T-helper 2 cell (primary cell): Measurements from ENCODE around the gene GRAP.

Experiments used
- DNase-seq, 5 experiments: peaks; one replicate each; pipeline versions ENCODE4 v3.0.0 to v3.0.0-alpha.2; 2012 to 2022

The GRAP gene

GRCh38 chr17:19001907-19002590 is 44.7 kb downstream of the GRAP start:
- DNase-seq, result peak in 1 of 5 experiments; percentile 14

- DNase-seq, result no peak
These were observed 46.0 kb downstream of the GRAP start for GRCh38 chr17:19000531-19001325.

- no peak for DNase-seq
These were observed 46.8 kb downstream of the GRAP start for GRCh38 chr17:18999911-19000310.

- no peak for DNase-seq
These were observed 47.4 kb downstream of the GRAP start for GRCh38 chr17:18999394-18999793.

- no peak for DNase-seq
These were observed 49.0 kb downstream of the GRAP start for GRCh38 chr17:18997650-18998196.

GRCh38 chr17:18996458-18996857 is 50.3 kb downstream of the GRAP start:
- no peak for DNase-seq

GRCh38 chr17:18995220-18995619 is 51.5 kb downstream of the GRAP start:
- DNase-seq, result no peak

GRCh38 chr17:18994631-18995030 is 52.1 kb downstream of the GRAP start:
- DNase-seq, result no peak

- no peak for DNase-seq
These were observed 52.7 kb downstream of the GRAP start for GRCh38 chr17:18993905-18994526.

GRCh38 chr17:18992454-18993130 is 54.2 kb downstream of the GRAP start:
- DNase-seq, result peak in 2 of 5 experiments; percentile 68 to 91

GRCh38 chr17:18991531-18992315 is 55.0 kb downstream of the GRAP start:
- DNase-seq, result no peak

- no peak for DNase-seq
These were observed 56.4 kb downstream of the GRAP start for GRCh38 chr17:18990331-18990730.

- no peak for DNase-seq
These were observed 58.1 kb downstream of the GRAP start for GRCh38 chr17:18988546-18989173.

- no peak for DNase-seq
These were observed 58.8 kb downstream of the GRAP start for GRCh38 chr17:18987862-18988545.

- DNase-seq, result no peak
These were observed 59.5 kb downstream of the GRAP start for GRCh38 chr17:18987230-18987610.

- no peak for DNase-seq
These were observed 60.1 kb downstream of the GRAP start for GRCh38 chr17:18986541-18987229.

- DNase-seq, result no peak
These were observed 61.3 kb downstream of the GRAP start for GRCh38 chr17:18985475-18985874.

- DNase-seq, result no peak
These were observed 62.3 kb downstream of the GRAP start for GRCh38 chr17:18984273-18985114.
